H9 (cell line): ENCODE data around the gene RNU6-9. TPM values are rescaled to one million over a fixed set of nuclear protein-coding genes. Genes with fewer than 3 reads are reported as not detected.

Experiments used
- DNase-seq: peaks from one replicate; pipeline ENCODE4 v3.0.0-alpha.2; 2017
- H2AFZ ChIP-seq: one replicate; pipeline ENCODE4 v1.6.1; 2013; ENCODE audit warnings: mild to moderate bottlenecking, low read length, control low read depth, moderate library complexity
- H2AK5ac ChIP-seq: 2 replicates; pipeline ENCODE4 v1.6.1; 2013; ENCODE audit warnings: low read length, control low read depth, mixed read lengths; ENCODE audit not compliant: insufficient read length
- H2BK120ac ChIP-seq: one replicate; pipeline ENCODE4 v1.6.1; 2013; ENCODE audit warnings: low read depth, mild to moderate bottlenecking, low read length, control low read depth, inconsistent platforms; ENCODE audit not compliant: poor library complexity, severe bottlenecking
- H2BK12ac ChIP-seq: 2 replicates; pipeline ENCODE4 v1.6.1; 2013; ENCODE audit warnings: low read length, control low read depth, mixed read lengths, low read depth; ENCODE audit not compliant: insufficient read length
- H2BK15ac ChIP-seq: 2 replicates; pipeline ENCODE4 v1.6.1; 2013; ENCODE audit warnings: low read depth, low read length, control low read depth
- H2BK20ac ChIP-seq: one replicate; pipeline ENCODE4 v1.6.1; 2013; ENCODE audit warnings: low read depth, mild to moderate bottlenecking, low read length, control low read depth, inconsistent platforms; ENCODE audit not compliant: poor library complexity, severe bottlenecking
- H2BK5ac ChIP-seq: 2 replicates; pipeline ENCODE4 v1.6.1; 2013; ENCODE audit warnings: low read length, control low read depth, mixed read lengths; ENCODE audit not compliant: insufficient read length
- H3K14ac ChIP-seq: 2 replicates; pipeline ENCODE4 v1.6.1; 2013; ENCODE audit warnings: low read length, control low read depth; ENCODE audit not compliant: insufficient read depth
- H3K18ac ChIP-seq: 2 replicates; pipeline ENCODE4 v1.6.1; 2013; ENCODE audit warnings: low read depth, mild to moderate bottlenecking, mixed read lengths, low read length, control low read depth; ENCODE audit not compliant: insufficient read length
- H3K23ac ChIP-seq: 2 replicates; pipeline ENCODE4 v1.6.1; 2013; ENCODE audit warnings: low read length, control low read depth, mixed read lengths, low read depth; ENCODE audit not compliant: insufficient read length
- H3K23me2 ChIP-seq: 2 replicates; pipeline ENCODE4 v1.6.1; 2013; ENCODE audit warnings: low read depth, mild to moderate bottlenecking, mixed read lengths, low read length, control low read depth; ENCODE audit not compliant: insufficient read length, poor library complexity, severe bottlenecking
- H3K27ac ChIP-seq: 2 replicates; pipeline ENCODE4 v1.5.1; 2013; ENCODE audit warnings: low read length, control low read depth, mixed read lengths, low read depth; ENCODE audit not compliant: insufficient read length
- H3K27me3 ChIP-seq: 2 replicates; pipeline ENCODE4 v1.6.1; 2013; ENCODE audit warnings: low read length, control low read depth, inconsistent platforms; ENCODE audit not compliant: insufficient read depth
- H3K4ac ChIP-seq: 2 replicates; pipeline ENCODE4 v1.6.1; 2013; ENCODE audit warnings: low read depth, mild to moderate bottlenecking, control low read depth, inconsistent platforms, low read length, moderate library complexity
- H3K4me1 ChIP-seq: 2 replicates; pipeline ENCODE4 v1.6.1; 2013; ENCODE audit warnings: low read length, control low read depth, inconsistent platforms; ENCODE audit not compliant: insufficient read depth
- H3K4me2 ChIP-seq: 2 replicates; pipeline ENCODE4 v1.6.1; 2013; ENCODE audit warnings: low read length, control low read depth, mixed read lengths; ENCODE audit not compliant: insufficient read length, insufficient read depth
- H3K56ac ChIP-seq: 2 replicates; pipeline ENCODE4 v1.6.1; 2013; ENCODE audit warnings: low read depth, mild to moderate bottlenecking, mixed read lengths, low read length, control low read depth; ENCODE audit not compliant: insufficient read length
- H3K79me1 ChIP-seq: 2 replicates; pipeline ENCODE4 v1.6.1; 2013; ENCODE audit warnings: low read depth, mild to moderate bottlenecking, moderate library complexity, low read length, control low read depth, inconsistent platforms; ENCODE audit not compliant: insufficient read depth, poor library complexity, severe bottlenecking
- H3K79me2 ChIP-seq: 2 replicates; pipeline ENCODE4 v1.6.1; 2013; ENCODE audit warnings: low read length, control low read depth, inconsistent platforms; ENCODE audit not compliant: insufficient read depth
- H3K9ac ChIP-seq: 2 replicates; pipeline ENCODE4 v1.6.1; 2013; ENCODE audit warnings: low read length, control low read depth, mixed read lengths; ENCODE audit not compliant: insufficient read length; ENCODE audit errors: extremely low read depth
- H3K9me3 ChIP-seq: one replicate; pipeline ENCODE4 v1.6.1; 2013; ENCODE audit warnings: low read depth, low read length, inconsistent platforms; ENCODE audit not compliant: control insufficient read depth
- H3T11ph ChIP-seq: one replicate; pipeline ENCODE4 v1.6.1; 2013; ENCODE audit warnings: mild to moderate bottlenecking, low read length, control low read depth, inconsistent platforms
- H4K20me1 ChIP-seq: one replicate; pipeline ENCODE4 v1.6.1; 2013; ENCODE audit not compliant: control insufficient read depth, insufficient read length, insufficient read depth
- H4K5ac ChIP-seq: 2 replicates; pipeline ENCODE4 v1.6.1; 2013; ENCODE audit warnings: low read depth, mild to moderate bottlenecking, mixed read lengths, low read length, control low read depth; ENCODE audit not compliant: insufficient read length
- H4K8ac ChIP-seq: replicated peaks from 2 replicates; pipeline ENCODE4 v1.6.1; 2013; ENCODE audit warnings: low read length, control low read depth, mixed read lengths, low read depth; ENCODE audit not compliant: insufficient read length
- H4K91ac ChIP-seq: 2 replicates; pipeline ENCODE4 v1.6.1; 2013; ENCODE audit warnings: low read depth, mild to moderate bottlenecking, moderate library complexity, mixed read lengths, low read length, control low read depth; ENCODE audit not compliant: insufficient read length
- H3K27ac Mint-ChIP-seq, 3 experiments: 2 replicates in 2 of 3; 3 replicates in 1 of 3; pipeline ENCODE4 v1.8.0; 2020 to 2021; ENCODE audit warnings: mixed read lengths in 3 of 3, mild to moderate bottlenecking in 1 of 3, moderate library complexity in 1 of 3
- H3K27me3 Mint-ChIP-seq: 2 replicates; pipeline ENCODE4 v1.8.0; 2021; ENCODE audit warnings: low read depth, mild to moderate bottlenecking, moderate library complexity, mixed read lengths
- H3K36me3 Mint-ChIP-seq, 3 experiments: 2 replicates in 2 of 3; 3 replicates in 1 of 3; pipeline ENCODE4 v1.8.0; 2020 to 2021; ENCODE audit warnings: low read depth in 3 of 3, mixed read lengths in 3 of 3; ENCODE audit not compliant: insufficient read depth in 1 of 3
- H3K4me1 Mint-ChIP-seq, 2 experiments: 2 replicates each; pipeline ENCODE4 v1.8.0; 2020; ENCODE audit warnings: mixed read lengths in 2 of 2
- H3K4me3 Mint-ChIP-seq, 2 experiments: 2 replicates in 1 of 2; 3 replicates in 1 of 2; pipeline ENCODE4 v1.8.0; 2020 to 2021; ENCODE audit warnings: mild to moderate bottlenecking in 2 of 2, mixed read lengths in 2 of 2, moderate library complexity in 1 of 2
- H3K9me3 Mint-ChIP-seq, 2 experiments: 2 replicates in 1 of 2; 3 replicates in 1 of 2; pipeline ENCODE4 v1.8.0; 2020; ENCODE audit warnings: mild to moderate bottlenecking in 2 of 2, mixed read lengths in 2 of 2, moderate library complexity in 1 of 2
- WGBS: extraction: QIAGEN DNeasy Blood & Tissue Kit; methylation state at CpG from one replicate; pipeline ENCODE4 v1.1.7; 2013; ENCODE audit warnings: missing lambda C conversion rate, low lambda C conversion rate, mixed read lengths; ENCODE audit not compliant: insufficient read length; ENCODE audit errors: extremely low coverage; 5-methylcytosine and 5-hydroxymethylcytosine counted together
- total RNA-seq: library from RNA; stranded (reverse); gene quantifications from 2 replicates; pipeline ENCODE4 v1.2.1, GENCODE V29; 2021
- TF ChIP-seq, protein P1 (sequence below): fragments of 200-600 bp; sonication (generic); conservative IDR thresholded peaks from 3 replicates; pipeline ENCODE4 v1.8.0; 2021; ENCODE audit warnings: antibody characterized with exemption, mild to moderate bottlenecking

Gene RNU6-9
- total RNA-seq, 1 experiment from 2014 or later, result not detected

DNA sequence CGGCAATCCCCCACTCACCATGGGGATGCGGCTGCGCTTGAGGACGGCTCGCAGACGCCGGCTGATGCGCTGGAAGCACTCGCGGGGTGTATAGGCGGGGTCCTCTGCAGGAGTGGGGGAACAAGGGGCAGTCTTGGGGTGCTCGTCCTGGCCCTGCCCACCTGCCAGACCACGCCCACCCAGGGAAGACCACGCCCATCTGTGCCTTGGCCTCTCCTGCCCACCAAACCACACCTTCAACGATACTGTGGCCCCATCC is 6.7 kb downstream of the RNU6-9 start:
- H4K5ac ChIP-seq, result no peak overlapping the region
- WGBS, result no CpG with 5 or more reads among the region's 15 CpGs
- no peak overlapping the region for H3K18ac ChIP-seq
- H3K14ac ChIP-seq, result no peak overlapping the region
- H3K23ac ChIP-seq, result no peak overlapping the region
- no peak overlapping the region for H3K56ac ChIP-seq
- no peak overlapping the region for H3K4me2 ChIP-seq
- no peak overlapping the region for H3K27ac ChIP-seq
- no peaks in the 10 kb centered on the region for H3K27me3 ChIP-seq
- H3K9me3 ChIP-seq, result no peaks in the 10 kb centered on the region
- H2AFZ ChIP-seq, result no peak overlapping the region
- no peaks in the 10 kb centered on the region; the same call in 1 of the 2 replicates for H3K27me3 Mint-ChIP-seq
- no peaks in the 10 kb centered on the region for H3K23me2 ChIP-seq
- no peak overlapping the region for H2BK20ac ChIP-seq
- no peak overlapping the region for H2BK15ac ChIP-seq
- no peak overlapping the region for H4K8ac ChIP-seq
- H4K91ac ChIP-seq, result no peak overlapping the region
- H3K9ac ChIP-seq, result no peak overlapping the region
- H2BK12ac ChIP-seq, result no peak overlapping the region
- no peak overlapping the region for H3K27ac Mint-ChIP-seq
- TF ChIP-seq, protein P1, sequence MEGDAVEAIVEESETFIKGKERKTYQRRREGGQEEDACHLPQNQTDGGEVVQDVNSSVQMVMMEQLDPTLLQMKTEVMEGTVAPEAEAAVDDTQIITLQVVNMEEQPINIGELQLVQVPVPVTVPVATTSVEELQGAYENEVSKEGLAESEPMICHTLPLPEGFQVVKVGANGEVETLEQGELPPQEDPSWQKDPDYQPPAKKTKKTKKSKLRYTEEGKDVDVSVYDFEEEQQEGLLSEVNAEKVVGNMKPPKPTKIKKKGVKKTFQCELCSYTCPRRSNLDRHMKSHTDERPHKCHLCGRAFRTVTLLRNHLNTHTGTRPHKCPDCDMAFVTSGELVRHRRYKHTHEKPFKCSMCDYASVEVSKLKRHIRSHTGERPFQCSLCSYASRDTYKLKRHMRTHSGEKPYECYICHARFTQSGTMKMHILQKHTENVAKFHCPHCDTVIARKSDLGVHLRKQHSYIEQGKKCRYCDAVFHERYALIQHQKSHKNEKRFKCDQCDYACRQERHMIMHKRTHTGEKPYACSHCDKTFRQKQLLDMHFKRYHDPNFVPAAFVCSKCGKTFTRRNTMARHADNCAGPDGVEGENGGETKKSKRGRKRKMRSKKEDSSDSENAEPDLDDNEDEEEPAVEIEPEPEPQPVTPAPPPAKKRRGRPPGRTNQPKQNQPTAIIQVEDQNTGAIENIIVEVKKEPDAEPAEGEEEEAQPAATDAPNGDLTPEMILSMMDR, result no peak
- H3K4me3 Mint-ChIP-seq, result no peak overlapping the region
- H2AK5ac ChIP-seq, result no peak overlapping the region
- peaks cover 6% of the 10 kb centered on the region for H3K79me1 ChIP-seq
- no peaks in the 10 kb centered on the region for H3K9me3 Mint-ChIP-seq
- DNase-seq, result no peak
- peaks cover 2 to 29% (median 29%) of the 10 kb centered on the region in 3 experiments; a peak in 5 of 7 replicates for H3K36me3 Mint-ChIP-seq
- no peak overlapping the region for H3K4ac ChIP-seq
- H4K20me1 ChIP-seq, result no peaks in the 10 kb centered on the region
- no peak overlapping the region for H2BK120ac ChIP-seq
- H3K4me1 ChIP-seq, result no peaks in the 10 kb centered on the region; the same call in 1 of the 2 replicates
- peaks cover 3% of the 10 kb centered on the region; the same call in 1 of the 2 replicates for H3K79me2 ChIP-seq
- no peak overlapping the region for H3T11ph ChIP-seq
- H3K4me1 Mint-ChIP-seq, result peaks cover 2 to 29% of the 10 kb centered on the region in 2 experiments; a peak in 3 of 4 replicates
- no peak overlapping the region for H2BK5ac ChIP-seq
